ENCODE results near the gene CREB3L4. TPM values are rescaled to one million over a fixed set of nuclear protein-coding genes. Genes with fewer than 3 reads are reported as not detected.

CREB3L4 gene
- total RNA-seq, 1 donor from 2014 or later = 15.2 TPM

DNA sequence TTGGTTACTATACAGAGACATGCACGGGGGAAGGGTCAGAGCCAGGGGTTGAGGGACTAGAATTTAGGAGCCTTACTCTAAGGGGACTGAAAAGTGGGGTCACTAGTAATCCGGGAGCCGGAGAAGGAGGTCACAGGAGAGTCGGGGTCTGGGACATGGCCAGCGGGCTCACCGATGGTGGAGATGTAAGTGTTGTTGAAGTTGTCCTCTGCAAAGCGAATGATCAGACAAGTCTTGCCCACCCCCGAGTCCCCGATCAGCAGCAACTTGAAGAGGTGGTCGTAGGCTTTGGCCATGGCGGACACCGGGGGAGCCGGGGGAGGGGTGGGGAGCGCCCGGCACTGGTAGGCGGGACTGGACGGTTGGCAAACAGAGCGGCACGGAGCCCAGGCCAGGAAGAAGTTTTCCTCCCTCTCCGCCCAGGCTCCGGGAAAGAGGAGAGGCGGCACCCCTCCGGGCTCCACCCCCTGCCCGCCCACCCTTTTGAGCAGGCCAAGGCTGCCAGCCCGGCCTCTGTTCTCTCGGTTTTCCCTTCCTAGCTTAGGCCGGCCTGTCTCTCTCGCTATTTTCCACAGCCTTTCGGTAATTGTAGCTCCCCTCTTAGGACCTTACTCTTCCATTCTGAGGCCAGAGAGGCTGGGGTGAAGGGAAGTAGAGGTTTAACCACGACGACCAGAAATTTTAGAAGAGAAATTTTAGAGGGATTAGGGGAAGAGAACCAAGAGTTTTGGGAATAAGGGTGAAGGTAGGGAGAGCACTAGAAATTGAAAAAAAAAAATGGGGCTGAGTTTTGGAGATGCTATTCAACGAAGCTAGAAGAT lies 18.4 kb downstream of the CREB3L4 start, which contains the start of gene RAB13:
TSS of gene RAB13 (minus strand) at position 399 of the 821 bp plus-strand sequence. CDS start at position 296, 103 bp downstream.
- H3K36me3 ChIP-seq = peaks cover 0 to 20% of the 10 kb centered on the region in 2 donors
- DNase-seq (ENCODE audit: extremely low spot score in 2 of 2) = peak in 1 of 2 donors; percentile 97
- peaks cover 25% of the 10 kb centered on the region for H3K4me1 ChIP-seq
- intact Hi-C loops (cut with DNase I) = loop anchor here (5.0 kb wide), 2 partner anchors 39 to 189 kb away; partner anchors contain the start of gene DENND4B
- TF ChIP-seq POLR2A (IDR thresholded peaks at IDR 0.05) (peak in 1 of 2 donors; percentile 30), POLR2AphosphoS5 (IDR thresholded peaks at IDR 0.05; ENCODE audit: insufficient read depth in 1 of 2, low read depth in 1 of 2) (peak in 1 of 2 donors; percentile 84)
- TF ChIP-seq, protein P1, sequence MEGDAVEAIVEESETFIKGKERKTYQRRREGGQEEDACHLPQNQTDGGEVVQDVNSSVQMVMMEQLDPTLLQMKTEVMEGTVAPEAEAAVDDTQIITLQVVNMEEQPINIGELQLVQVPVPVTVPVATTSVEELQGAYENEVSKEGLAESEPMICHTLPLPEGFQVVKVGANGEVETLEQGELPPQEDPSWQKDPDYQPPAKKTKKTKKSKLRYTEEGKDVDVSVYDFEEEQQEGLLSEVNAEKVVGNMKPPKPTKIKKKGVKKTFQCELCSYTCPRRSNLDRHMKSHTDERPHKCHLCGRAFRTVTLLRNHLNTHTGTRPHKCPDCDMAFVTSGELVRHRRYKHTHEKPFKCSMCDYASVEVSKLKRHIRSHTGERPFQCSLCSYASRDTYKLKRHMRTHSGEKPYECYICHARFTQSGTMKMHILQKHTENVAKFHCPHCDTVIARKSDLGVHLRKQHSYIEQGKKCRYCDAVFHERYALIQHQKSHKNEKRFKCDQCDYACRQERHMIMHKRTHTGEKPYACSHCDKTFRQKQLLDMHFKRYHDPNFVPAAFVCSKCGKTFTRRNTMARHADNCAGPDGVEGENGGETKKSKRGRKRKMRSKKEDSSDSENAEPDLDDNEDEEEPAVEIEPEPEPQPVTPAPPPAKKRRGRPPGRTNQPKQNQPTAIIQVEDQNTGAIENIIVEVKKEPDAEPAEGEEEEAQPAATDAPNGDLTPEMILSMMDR (IDR thresholded peaks at IDR 0.05) = no peak
- peak within 1 kb of the TSS; percentile 95 for H3K27ac ChIP-seq
- H3K4me3 ChIP-seq = peak within 1 kb of the TSS; percentile 60 to 64
- no peaks in the 10 kb centered on the region for H3K27me3 ChIP-seq
- H3K9me3 ChIP-seq = no peaks in the 10 kb centered on the region

DNA sequence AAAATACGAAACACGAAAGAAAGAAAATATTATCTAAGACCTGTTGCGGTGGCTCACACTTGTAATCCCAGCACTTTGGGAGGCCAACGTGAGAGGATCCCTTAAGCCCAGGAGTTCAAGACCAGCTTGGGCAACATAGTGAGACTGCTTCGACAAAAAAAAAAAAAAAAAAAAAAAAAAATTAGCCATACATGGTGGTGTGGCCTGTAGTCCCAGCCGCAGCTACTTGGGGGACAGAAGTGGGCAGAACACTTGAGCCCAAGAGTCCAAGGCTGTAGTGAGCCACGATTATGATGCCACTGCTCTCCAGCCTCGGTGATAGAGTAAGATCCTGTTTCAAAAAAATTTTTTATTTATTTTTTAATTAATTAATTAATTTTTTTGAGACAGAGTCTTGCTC lies 19.9 kb downstream of the CREB3L4 start:
- Histone ChIP-seq H3K4me3 (no peak overlapping the region), H3K4me1 (peaks cover 40% of the 10 kb centered on the region), H3K27me3 (no peaks in the 10 kb centered on the region), H3K9me3 (no peaks in the 10 kb centered on the region), H3K27ac (no peak overlapping the region), H3K36me3 (peaks cover 0 to 16% of the 10 kb centered on the region in 2 donors)
- intact Hi-C loops (cut with DNase I) = loop anchor here (5.0 kb wide), 2 partner anchors 40 to 190 kb away; partner anchors contain the start of gene DENND4B
- TF ChIP-seq POLR2A (IDR thresholded peaks at IDR 0.05) = no peak
- TF ChIP-seq, protein P1 (IDR thresholded peaks at IDR 0.05) = no peak
- TF ChIP-seq POLR2AphosphoS5 (IDR thresholded peaks at IDR 0.05; ENCODE audit: insufficient read depth in 1 of 2, low read depth in 1 of 2) = no peak
- no peak for DNase-seq (ENCODE audit: extremely low spot score in 2 of 2)

DNA sequence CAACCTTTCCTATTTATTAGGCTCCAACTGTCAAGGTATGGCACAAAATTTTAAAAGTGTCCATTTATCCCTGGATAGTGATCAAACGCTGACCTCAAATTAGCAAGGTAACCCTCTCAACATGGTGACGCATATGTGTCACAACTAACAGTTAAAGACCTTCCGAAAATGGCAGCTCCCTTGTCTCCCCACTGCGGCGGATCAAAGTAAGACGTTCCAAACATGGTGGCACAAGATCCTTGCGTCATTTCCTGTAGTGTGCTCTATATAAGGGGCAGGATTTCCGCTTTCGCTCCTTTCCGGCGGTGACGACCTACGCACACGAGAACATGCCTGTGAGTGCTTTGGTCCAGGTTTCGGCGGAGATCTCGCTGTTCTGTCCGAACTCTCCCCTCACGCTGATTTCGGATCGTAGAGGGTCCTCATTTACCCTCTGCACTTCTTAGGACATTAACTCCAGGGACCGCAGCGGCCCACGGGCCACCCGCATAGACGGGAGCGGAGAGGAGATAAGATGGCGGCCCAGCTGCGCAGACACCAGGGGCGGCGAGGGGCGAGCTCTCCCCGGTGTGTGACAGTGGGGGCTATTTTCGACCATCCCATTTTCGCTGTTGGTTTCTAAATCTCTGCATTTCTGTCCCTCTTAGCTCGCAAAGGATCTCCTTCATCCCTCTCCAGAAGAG lies 22.9 kb downstream of the CREB3L4 start, which contains the start of gene RPS27:
TSS of gene RPS27 (plus strand) at position 295 of the 683 bp plus-strand sequence. CDS start at position 330, 35 bp downstream.
- Histone ChIP-seq H3K9me3 (no peaks in the 10 kb centered on the region), H3K4me3 (peak within 1 kb of the TSS; percentile 92), H3K4me1 (peaks cover 28% of the 10 kb centered on the region), H3K27ac (peak within 1 kb of the TSS; percentile 93), H3K36me3 (peaks cover 0 to 34% of the 10 kb centered on the region in 2 donors), H3K27me3 (no peaks in the 10 kb centered on the region)
- peak in 1 of 2 donors; percentile 96 for DNase-seq (ENCODE audit: extremely low spot score in 2 of 2)
- peak in 1 of 2 donors; percentile 93 for TF ChIP-seq POLR2A (IDR thresholded peaks at IDR 0.05)
- TF ChIP-seq, protein P1 (IDR thresholded peaks at IDR 0.05) = no peak
- TF ChIP-seq POLR2AphosphoS5 (IDR thresholded peaks at IDR 0.05; ENCODE audit: insufficient read depth in 1 of 2, low read depth in 1 of 2) = peak; percentile 100
- intact Hi-C loops (cut with DNase I) = no loop called here

DNA sequence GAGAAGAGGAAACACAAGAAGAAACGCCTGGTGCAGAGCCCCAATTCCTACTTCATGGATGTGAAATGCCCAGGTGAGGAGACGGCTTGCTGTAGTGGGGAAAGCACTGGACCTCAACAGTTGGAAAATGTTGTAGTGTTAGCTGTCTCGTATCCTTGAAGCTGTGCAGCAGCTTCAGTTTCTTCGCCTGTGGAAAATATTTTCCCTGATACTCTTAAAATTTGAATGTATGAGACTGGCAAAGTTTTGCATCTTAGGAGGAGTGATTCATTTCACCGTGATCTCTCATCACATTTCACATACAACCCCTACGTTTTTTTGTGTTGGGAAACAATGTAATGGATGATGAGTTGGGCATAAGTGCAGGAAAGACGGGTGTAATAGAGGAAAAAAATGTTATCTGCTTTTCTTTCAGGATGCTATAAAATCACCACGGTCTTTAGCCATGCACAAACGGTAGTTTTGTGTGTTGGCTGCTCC lies 23.5 kb downstream of the CREB3L4 start:
- intact Hi-C loops (cut with DNase I) = no loop called here
- Histone ChIP-seq H3K36me3 (peaks cover 0 to 34% of the 10 kb centered on the region in 2 donors), H3K9me3 (no peaks in the 10 kb centered on the region), H3K4me1 (peaks cover 27% of the 10 kb centered on the region), H3K27ac (peak overlapping the region; percentile 93), H3K27me3 (no peaks in the 10 kb centered on the region), H3K4me3 (peak overlapping the region; percentile 92)
- TF ChIP-seq POLR2A (IDR thresholded peaks at IDR 0.05) (no peak), POLR2AphosphoS5 (IDR thresholded peaks at IDR 0.05; ENCODE audit: insufficient read depth in 1 of 2, low read depth in 1 of 2) (no peak)
- TF ChIP-seq, protein P1 (IDR thresholded peaks at IDR 0.05) = no peak
- DNase-seq (ENCODE audit: extremely low spot score in 2 of 2) = no peak
